ENCODE data around the gene ORC5.

GRCh38 chr7:104156842-104157277 lies 51.0 kb downstream of the ORC5 start:
- TF ChIP-seq SP1 (IDR thresholded peaks at IDR 0.05) = no peak
- no peak for TF ChIP-seq HDGF (IDR thresholded peaks at IDR 0.05; ENCODE audit: borderline replicate concordance)
- TF ChIP-seq FOXM1 (IDR thresholded peaks at IDR 0.05; ENCODE audit: borderline replicate concordance) = no peak
- no peak for TF ChIP-seq CTBP1 (IDR thresholded peaks at IDR 0.05; ENCODE audit: borderline replicate concordance)
- TF ChIP-seq ELF4 (IDR thresholded peaks at IDR 0.05) = no peak
- TF ChIP-seq NFRKB (IDR thresholded peaks at IDR 0.05) = no peak
- TF ChIP-seq SUZ12 (IDR thresholded peaks at IDR 0.05) = no peak
- TF ChIP-seq LEF1 (IDR thresholded peaks at IDR 0.05; ENCODE audit: borderline replicate concordance) = no peak
